Measurements from ENCODE around the gene RELCH. TPM values are rescaled to one million over a fixed set of nuclear protein-coding genes. Genes with fewer than 3 reads are reported as not detected.

The RELCH gene
- total RNA-seq, 1 donor from 2014 or later: 26.6 TPM

DNA sequence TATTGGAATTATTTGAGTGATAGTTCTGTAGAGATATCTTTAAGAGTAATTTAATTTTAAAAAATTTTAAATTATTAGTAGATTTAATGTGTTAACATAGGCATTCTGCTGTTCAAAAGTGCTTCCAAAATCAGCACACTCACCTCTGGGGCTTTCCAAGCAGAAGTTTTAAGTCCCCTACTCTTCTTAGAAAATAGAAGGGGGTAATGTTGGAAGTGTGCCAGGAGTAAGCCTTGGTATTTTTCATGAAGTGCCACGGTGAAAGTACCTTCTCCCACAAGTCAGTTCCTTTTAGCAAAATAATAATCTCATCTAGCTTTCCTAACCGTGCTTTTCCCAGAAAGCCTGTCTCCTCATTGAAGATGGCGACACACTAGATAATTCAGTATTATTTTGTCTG lies 134.1 kb downstream of the RELCH start:
- Mint-ChIP-seq H3K4me1 (ENCODE audit: low read depth, unreplicated experiment) (peaks cover 4% of the 10 kb centered on the region), H3K27me3 (ENCODE audit: low read depth, unreplicated experiment) (peaks cover 19% of the 10 kb centered on the region), H3K4me3 (ENCODE audit: unreplicated experiment) (no peak overlapping the region)

DNA sequence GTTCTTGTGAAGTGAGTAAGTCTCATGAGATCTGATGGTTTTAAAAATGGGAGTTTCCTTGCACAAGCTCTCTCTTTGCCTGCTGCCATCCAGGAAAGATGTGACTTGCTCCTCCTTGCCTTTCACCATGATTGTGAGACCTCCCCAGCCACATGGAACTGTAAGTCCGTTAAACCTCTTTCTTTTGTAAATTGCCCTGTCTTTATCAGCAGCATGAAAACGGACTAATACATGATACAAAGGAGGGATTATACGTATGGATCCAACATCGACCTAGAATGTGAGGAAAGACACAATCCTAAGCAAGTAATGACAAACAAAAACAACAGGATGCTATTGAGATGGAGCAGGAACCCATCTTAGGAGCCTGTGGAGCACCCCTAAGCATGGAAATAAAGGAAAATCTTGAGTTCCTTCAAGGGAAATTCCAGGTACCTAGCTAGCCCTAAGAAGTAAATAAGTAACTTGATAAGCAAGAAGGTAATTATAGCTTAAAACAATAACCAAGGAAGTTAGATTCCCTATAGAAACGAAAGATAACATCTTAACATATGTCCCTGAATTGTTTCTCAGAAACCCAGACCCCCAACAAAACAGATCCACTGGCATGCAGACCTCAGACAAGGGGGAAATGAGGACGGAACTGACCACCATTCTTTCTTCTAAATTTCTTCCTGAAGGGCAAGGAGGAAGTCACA lies 136.6 kb downstream of the RELCH start:
- peak overlapping the region; percentile 83 for H3K4me3 Mint-ChIP-seq (ENCODE audit: unreplicated experiment)
- no peak overlapping the region for H3K4me2 ChIP-seq (ENCODE audit: low read length)

More for the DNA sequence above, 134.1 kb downstream of the RELCH start:
- FAIRE-seq: no peak
- peaks cover 4% of the 10 kb centered on the region for H3K9me3 Mint-ChIP-seq (ENCODE audit: unreplicated experiment)
- H3K27me3 ChIP-seq (ENCODE audit: insufficient read depth, low read length): peaks cover 36% of the 10 kb centered on the region
- H4K20me1 ChIP-seq (ENCODE audit: insufficient read depth, low read length): no peaks in the 10 kb centered on the region
- H3K4me3 ChIP-seq (ENCODE audit: insufficient read depth, low read depth, low read length): no peak overlapping the region
- no peak overlapping the region for H3K27ac ChIP-seq (ENCODE audit: low read depth, low read length)
- TF ChIP-seq EZH2 (IDR thresholded peaks at IDR 0.05; ENCODE audit: insufficient read depth, low read length): no peak
- TF ChIP-seq, protein P1, sequence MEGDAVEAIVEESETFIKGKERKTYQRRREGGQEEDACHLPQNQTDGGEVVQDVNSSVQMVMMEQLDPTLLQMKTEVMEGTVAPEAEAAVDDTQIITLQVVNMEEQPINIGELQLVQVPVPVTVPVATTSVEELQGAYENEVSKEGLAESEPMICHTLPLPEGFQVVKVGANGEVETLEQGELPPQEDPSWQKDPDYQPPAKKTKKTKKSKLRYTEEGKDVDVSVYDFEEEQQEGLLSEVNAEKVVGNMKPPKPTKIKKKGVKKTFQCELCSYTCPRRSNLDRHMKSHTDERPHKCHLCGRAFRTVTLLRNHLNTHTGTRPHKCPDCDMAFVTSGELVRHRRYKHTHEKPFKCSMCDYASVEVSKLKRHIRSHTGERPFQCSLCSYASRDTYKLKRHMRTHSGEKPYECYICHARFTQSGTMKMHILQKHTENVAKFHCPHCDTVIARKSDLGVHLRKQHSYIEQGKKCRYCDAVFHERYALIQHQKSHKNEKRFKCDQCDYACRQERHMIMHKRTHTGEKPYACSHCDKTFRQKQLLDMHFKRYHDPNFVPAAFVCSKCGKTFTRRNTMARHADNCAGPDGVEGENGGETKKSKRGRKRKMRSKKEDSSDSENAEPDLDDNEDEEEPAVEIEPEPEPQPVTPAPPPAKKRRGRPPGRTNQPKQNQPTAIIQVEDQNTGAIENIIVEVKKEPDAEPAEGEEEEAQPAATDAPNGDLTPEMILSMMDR (IDR thresholded peaks at IDR 0.05; ENCODE audit: insufficient read depth, low read depth, low read length): no peak
- H3K27ac Mint-ChIP-seq (ENCODE audit: unreplicated experiment): no peak overlapping the region
- H3K79me2 ChIP-seq (ENCODE audit: insufficient read depth, low read length): no peaks in the 10 kb centered on the region
- DNase-seq (ENCODE audit: low read depth): no peak
- H3K36me3 Mint-ChIP-seq (ENCODE audit: low read depth, unreplicated experiment): peaks cover 1% of the 10 kb centered on the region
- H3K36me3 ChIP-seq (ENCODE audit: insufficient read depth, low read length): no peaks in the 10 kb centered on the region
- no peak overlapping the region for H2AFZ ChIP-seq (ENCODE audit: low read depth, low read length)
- H3K9ac ChIP-seq (ENCODE audit: low read length): no peak overlapping the region
- H3K4me2 ChIP-seq (ENCODE audit: low read length): no peak overlapping the region
- peaks cover 9% of the 10 kb centered on the region for H3K4me1 ChIP-seq (ENCODE audit: insufficient read depth, low read length)
- no peaks in the 10 kb centered on the region for H3K9me3 ChIP-seq (ENCODE audit: insufficient read depth, low read depth, low read length)

More for the DNA sequence above, 136.6 kb downstream of the RELCH start:
- Histone ChIP-seq H3K27ac (ENCODE audit: low read depth, low read length) (no peak overlapping the region), H4K20me1 (ENCODE audit: insufficient read depth, low read length) (no peaks in the 10 kb centered on the region), H3K4me3 (ENCODE audit: insufficient read depth, low read depth, low read length) (no peak overlapping the region), H3K9ac (ENCODE audit: low read length) (no peak overlapping the region), H3K4me1 (ENCODE audit: insufficient read depth, low read length) (peaks cover 9% of the 10 kb centered on the region), H3K9me3 (ENCODE audit: insufficient read depth, low read depth, low read length) (no peaks in the 10 kb centered on the region), H3K36me3 (ENCODE audit: insufficient read depth, low read length) (no peaks in the 10 kb centered on the region), H3K79me2 (ENCODE audit: insufficient read depth, low read length) (no peaks in the 10 kb centered on the region), H2AFZ (ENCODE audit: low read depth, low read length) (no peak overlapping the region), H3K27me3 (ENCODE audit: insufficient read depth, low read length) (peaks cover 54% of the 10 kb centered on the region)
- peaks cover 4% of the 10 kb centered on the region for H3K4me1 Mint-ChIP-seq (ENCODE audit: low read depth, unreplicated experiment)
- H3K9me3 Mint-ChIP-seq (ENCODE audit: unreplicated experiment): peaks cover 4% of the 10 kb centered on the region
- TF ChIP-seq, protein P1 (IDR thresholded peaks at IDR 0.05; ENCODE audit: insufficient read depth, low read depth, low read length): no peak
- no peak for TF ChIP-seq EZH2 (IDR thresholded peaks at IDR 0.05; ENCODE audit: insufficient read depth, low read length)
- peaks cover 1% of the 10 kb centered on the region for H3K36me3 Mint-ChIP-seq (ENCODE audit: low read depth, unreplicated experiment)
- H3K27ac Mint-ChIP-seq (ENCODE audit: unreplicated experiment): peak overlapping the region; percentile 3
- H3K27me3 Mint-ChIP-seq (ENCODE audit: low read depth, unreplicated experiment): peaks cover 35% of the 10 kb centered on the region
- FAIRE-seq: no peak
- DNase-seq (ENCODE audit: low read depth): no peak

Data from astrocyte (in vitro differentiated cells and primary cell).